Measurements from ENCODE around the gene RRP8.

RRP8 gene

DNA sequence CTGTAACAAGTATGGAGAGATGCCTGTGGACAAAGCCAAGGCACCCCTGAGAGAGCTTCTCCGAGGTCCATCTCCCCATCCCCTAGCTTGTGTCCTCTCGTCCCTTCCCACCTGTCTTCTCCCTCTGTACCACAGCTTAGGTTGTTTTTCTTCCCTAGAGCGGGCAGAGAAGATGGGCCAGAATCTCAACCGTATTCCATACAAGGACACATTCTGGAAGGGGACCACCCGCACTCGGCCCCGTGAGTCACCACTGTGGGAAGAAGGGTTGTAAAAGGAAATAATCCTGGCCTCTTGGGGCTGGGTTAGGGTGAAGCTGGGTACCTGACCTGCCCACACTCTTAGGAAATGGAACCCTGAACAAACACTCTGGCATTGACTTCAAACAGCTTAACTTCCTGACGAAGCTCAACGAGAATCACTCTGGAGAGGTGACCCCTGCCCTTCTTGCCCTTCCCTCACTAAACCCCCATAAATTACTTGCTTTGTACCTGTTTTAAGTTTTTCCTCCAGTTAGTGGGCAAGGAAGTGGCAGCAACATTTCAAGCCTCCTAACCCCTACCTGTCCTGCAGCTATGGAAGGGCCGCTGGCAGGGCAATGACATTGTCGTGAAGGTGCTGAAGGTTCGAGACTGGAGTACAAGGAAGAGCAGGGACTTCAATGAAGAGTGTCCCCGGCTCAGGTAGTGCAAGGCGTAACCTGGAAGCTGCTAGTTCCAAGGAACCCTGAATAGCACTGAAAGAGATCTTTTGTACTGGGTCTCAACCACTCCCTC lies 5.5 kb upstream of the RRP8 start:
- TF ChIP-seq, protein P1, sequence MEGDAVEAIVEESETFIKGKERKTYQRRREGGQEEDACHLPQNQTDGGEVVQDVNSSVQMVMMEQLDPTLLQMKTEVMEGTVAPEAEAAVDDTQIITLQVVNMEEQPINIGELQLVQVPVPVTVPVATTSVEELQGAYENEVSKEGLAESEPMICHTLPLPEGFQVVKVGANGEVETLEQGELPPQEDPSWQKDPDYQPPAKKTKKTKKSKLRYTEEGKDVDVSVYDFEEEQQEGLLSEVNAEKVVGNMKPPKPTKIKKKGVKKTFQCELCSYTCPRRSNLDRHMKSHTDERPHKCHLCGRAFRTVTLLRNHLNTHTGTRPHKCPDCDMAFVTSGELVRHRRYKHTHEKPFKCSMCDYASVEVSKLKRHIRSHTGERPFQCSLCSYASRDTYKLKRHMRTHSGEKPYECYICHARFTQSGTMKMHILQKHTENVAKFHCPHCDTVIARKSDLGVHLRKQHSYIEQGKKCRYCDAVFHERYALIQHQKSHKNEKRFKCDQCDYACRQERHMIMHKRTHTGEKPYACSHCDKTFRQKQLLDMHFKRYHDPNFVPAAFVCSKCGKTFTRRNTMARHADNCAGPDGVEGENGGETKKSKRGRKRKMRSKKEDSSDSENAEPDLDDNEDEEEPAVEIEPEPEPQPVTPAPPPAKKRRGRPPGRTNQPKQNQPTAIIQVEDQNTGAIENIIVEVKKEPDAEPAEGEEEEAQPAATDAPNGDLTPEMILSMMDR (conservative IDR thresholded peaks at IDR 0.05) = no peak

GRCh38 chr11:6608011-6608410 lies 4.6 kb upstream of the RRP8 start:
- TF ChIP-seq, protein P1 (conservative IDR thresholded peaks at IDR 0.05) = no peak
- no peak overlapping the region for H3K27ac ChIP-seq

More for the DNA sequence above, 5.5 kb upstream of the RRP8 start:
- no peak overlapping the region for H3K27ac ChIP-seq

DNA sequence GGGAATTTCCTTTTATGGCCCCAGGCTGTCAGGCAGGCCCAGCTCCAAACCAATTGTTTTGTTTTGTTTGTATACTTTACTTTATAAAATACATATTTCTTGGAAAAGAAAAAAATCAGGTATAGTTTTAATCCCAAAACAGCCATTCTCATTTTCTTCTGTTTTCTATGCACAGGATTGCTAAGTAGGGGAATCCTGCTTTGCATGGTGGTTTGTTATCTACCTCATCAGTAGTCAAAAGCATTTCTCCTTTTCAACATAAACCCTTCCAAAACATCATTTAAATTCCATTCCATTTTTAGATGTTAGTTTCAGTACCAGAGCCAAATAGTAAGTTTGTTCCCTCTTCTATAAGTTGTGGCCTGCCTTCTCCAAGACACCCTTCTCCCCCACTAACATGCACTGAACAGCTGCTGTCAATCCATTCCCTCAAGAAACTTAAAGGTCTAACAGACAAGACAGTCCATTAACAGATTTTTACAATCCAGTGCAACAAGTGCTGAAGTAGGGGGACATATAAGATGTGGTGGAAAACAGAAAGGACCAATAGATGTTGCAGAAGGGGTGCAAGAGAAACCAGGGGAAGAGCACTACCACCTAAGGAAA lies 3.9 kb upstream of the RRP8 start:
- H3K27ac ChIP-seq = peak overlapping the region; percentile 38
- TF ChIP-seq, protein P1 (conservative IDR thresholded peaks at IDR 0.05) = no peak

GRCh38 chr11:6606471-6607189 lies 3.2 kb upstream of the RRP8 start:
- TF ChIP-seq, protein P1 (conservative IDR thresholded peaks at IDR 0.05) = no peak
- peak overlapping the region; percentile 38 for H3K27ac ChIP-seq

GRCh38 chr11:6604790-6605189 lies 1.4 kb upstream of the RRP8 start:
- peak overlapping the region; percentile 83 for H3K27ac ChIP-seq

GRCh38 chr11:6604081-6604626 lies 738 bp upstream of the RRP8 start:
- H3K27ac ChIP-seq = peak overlapping the region; percentile 83
- TF ChIP-seq, protein P1 (conservative IDR thresholded peaks at IDR 0.05) = no peak

More at GRCh38 chr11:6604790-6605189, 1.4 kb upstream of the RRP8 start:
- TF ChIP-seq, protein P1 (conservative IDR thresholded peaks at IDR 0.05) = no peak
